ENCODE data around the gene FAT1.

- TF ChIP-seq CTCF (IDR thresholded peaks at IDR 0.05) (no peak), POLR2AphosphoS5 (IDR thresholded peaks at IDR 0.05) (no peak), POLR2A (IDR thresholded peaks at IDR 0.05) (no peak), EP300 (IDR thresholded peaks at IDR 0.05) (no peak)
Measured at GRCh38 chr4:186557486-186557885, 166.2 kb downstream of the FAT1 start.
